ENCODE data around the gene LMAN2. TPM values are rescaled to one million over a fixed set of nuclear protein-coding genes. Genes with fewer than 3 reads are reported as not detected.
"Not testable (repeated sequence)": the region's sequence is repeated elsewhere in the genome, so short reads cannot be mapped to it uniquely, and the experiment has no call there.

The LMAN2 gene
- total RNA-seq, 1 donor from 2014 or later, result 56.8 TPM

- intact Hi-C loops (cut with DNase I), result no loop called here
- no peak for DNase-seq
These were observed 31.1 kb upstream of the LMAN2 start for GRCh38 chr5:177382423-177383029.

DNA sequence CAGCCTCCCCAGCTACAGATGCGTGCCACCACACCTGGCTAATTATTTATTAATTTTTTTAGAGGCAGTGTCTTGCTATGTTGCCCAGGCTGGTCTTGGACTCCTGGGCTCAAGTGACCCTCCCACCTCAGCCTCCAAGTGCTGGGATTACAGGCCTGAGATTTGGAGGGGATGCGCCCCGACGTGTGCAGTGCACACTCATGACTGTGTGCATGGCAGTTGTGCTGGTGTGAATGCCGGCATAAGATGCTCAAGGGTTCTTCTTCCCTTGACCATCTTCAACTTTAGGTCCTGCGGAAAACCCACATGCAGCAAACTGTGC lies 29.3 kb upstream of the LMAN2 start:
- DNase-seq (no peak), ATAC-seq (ENCODE audit: poor library complexity) (no peak)
- intact Hi-C loops (cut with DNase I), result no loop called here

More at GRCh38 chr5:177382423-177383029, 31.1 kb upstream of the LMAN2 start:
- peak; percentile 86 for ATAC-seq (ENCODE audit: poor library complexity)

DNA sequence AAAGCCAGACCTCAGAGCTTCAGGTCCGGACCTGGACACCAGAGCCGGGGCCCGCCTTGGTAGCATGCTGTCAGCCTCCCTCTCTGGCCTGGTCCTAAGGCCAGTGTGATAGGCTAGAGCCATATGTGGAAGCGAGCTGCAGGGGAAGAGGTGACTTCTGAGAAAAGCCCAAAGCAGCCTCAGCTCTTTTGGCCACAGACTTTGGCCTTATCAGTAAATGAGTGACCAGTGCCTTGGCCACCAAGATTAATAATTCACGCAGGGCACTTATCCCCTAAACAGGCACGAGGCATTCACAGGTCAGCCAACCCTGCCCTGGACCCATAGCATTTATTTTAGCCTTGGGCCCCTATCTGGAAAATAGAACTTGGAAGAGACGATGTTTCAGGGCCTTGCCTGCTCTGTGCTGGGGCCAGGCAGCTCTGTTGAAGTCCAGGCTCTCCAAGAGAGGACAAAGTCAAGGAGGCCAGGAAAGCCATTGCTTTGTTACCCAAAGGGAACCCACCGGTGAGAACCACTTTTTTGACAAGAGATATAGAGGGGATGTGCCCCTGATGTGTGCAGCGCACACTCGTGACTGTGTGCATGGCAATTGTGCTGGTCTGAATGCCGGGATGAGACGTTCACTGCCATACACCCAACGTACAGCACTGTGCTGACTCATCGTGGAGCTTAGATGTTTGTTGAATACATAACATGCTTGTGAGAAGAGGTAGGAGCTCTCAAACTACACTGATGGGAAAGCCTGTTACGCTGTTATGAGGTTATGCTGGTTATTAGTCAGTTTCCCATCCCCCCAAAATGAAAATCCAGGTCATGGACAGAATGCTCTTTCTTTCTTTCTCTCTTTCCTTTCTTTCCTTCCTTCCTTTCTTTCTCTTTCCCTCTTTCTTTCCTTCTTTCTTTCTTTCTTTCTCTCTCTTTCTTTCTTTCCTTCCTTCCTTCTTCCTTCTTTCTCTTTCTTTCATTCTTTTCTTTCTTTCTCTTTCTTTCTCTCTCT lies 27.7 kb upstream of the LMAN2 start:
- intact Hi-C loops (cut with DNase I), result no loop called here

GRCh38 chr5:177377851-177378776 lies 26.6 kb upstream of the LMAN2 start:
- DNase-seq, result no peak
- intact Hi-C loops (cut with DNase I), result no loop called here
- no peak for ATAC-seq (ENCODE audit: poor library complexity)

More for the DNA sequence above, 27.7 kb upstream of the LMAN2 start:
- no peak for DNase-seq
- no peak for ATAC-seq (ENCODE audit: poor library complexity)

- intact Hi-C loops (cut with DNase I), result no loop called here
- ATAC-seq (ENCODE audit: poor library complexity) (no peak), DNase-seq (no peak)
These were observed 24.6 kb upstream of the LMAN2 start for GRCh38 chr5:177376107-177376506.

DNA sequence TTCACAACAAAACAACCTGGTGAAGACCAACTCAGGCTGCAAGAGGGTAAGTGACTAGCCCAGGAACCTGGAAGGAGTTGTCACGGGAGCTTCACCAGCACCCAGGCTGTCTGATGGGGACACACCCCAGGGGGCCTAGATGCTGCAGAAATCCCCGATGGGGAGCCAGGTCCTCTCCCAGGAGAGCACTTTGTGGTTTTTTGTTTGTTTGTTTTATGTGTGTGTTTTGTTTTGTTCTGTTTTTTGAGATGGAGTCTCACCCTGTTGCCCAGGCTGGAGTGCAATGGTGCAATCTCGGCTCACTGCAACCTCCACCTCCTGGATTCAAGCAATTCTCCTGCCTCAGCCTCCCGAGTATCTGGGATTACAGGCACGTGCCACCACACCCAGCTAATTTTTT lies 24.0 kb upstream of the LMAN2 start:
- DNase-seq; ATAC-seq (ENCODE audit: poor library complexity); intact Hi-C loops (cut with DNase I): not testable (repeated sequence)

GRCh38 chr5:177374211-177374610 lies 22.7 kb upstream of the LMAN2 start:
- DNase-seq, result no peak
- intact Hi-C loops (cut with DNase I), result no loop called here
- ATAC-seq (ENCODE audit: poor library complexity), result no peak

- intact Hi-C loops (cut with DNase I), result no loop called here
- ATAC-seq (ENCODE audit: poor library complexity) (no peak), DNase-seq (no peak)
These were observed 22.3 kb upstream of the LMAN2 start for GRCh38 chr5:177373806-177374205.

- ATAC-seq (ENCODE audit: poor library complexity) (no peak), DNase-seq (no peak)
- intact Hi-C loops (cut with DNase I), result no loop called here
These were observed 21.4 kb upstream of the LMAN2 start for GRCh38 chr5:177372910-177373309.

DNA sequence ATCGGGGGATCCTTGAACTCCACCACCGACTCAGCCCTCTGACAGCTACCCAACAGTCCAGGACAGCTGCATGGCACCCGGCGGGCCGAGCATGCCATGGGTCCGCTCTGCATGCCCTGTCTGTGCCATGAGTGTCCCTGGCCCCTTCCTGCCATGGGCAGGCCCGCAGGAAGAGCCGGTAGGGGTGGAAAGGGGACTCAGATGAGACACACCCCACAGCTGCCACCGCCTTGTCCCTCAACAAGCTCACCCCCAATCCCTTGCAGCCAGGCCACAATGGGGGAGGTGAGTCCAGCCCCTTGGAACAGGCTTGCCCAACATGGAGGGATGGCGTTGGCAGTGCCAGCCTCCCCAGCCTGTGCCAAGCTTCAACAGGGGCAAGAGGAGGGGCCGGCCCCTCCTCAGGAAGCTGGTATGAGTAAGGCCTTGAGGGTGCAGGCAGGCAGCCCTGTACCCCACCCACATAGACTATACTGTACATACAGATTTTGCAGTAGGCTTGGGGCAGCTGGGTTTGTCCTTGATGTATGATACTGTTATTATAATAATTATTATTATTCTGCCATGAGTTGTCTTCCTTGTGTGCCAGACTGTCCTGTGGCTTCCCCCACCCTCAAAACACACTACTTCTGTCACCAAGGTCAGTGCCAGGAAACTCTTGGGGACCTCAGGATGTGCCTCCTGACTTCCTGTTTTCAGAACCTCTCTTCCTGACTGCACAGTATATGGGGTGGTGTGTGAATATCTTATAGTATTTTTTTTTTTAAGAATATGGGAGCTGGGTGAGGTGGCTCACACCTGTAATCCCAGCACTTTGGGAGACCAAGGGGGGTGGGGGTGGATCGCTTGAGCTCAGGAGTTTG lies 20.8 kb upstream of the LMAN2 start:
- no peak for DNase-seq
- ATAC-seq (ENCODE audit: poor library complexity), result no peak
- intact Hi-C loops (cut with DNase I), result no loop called here

DNA sequence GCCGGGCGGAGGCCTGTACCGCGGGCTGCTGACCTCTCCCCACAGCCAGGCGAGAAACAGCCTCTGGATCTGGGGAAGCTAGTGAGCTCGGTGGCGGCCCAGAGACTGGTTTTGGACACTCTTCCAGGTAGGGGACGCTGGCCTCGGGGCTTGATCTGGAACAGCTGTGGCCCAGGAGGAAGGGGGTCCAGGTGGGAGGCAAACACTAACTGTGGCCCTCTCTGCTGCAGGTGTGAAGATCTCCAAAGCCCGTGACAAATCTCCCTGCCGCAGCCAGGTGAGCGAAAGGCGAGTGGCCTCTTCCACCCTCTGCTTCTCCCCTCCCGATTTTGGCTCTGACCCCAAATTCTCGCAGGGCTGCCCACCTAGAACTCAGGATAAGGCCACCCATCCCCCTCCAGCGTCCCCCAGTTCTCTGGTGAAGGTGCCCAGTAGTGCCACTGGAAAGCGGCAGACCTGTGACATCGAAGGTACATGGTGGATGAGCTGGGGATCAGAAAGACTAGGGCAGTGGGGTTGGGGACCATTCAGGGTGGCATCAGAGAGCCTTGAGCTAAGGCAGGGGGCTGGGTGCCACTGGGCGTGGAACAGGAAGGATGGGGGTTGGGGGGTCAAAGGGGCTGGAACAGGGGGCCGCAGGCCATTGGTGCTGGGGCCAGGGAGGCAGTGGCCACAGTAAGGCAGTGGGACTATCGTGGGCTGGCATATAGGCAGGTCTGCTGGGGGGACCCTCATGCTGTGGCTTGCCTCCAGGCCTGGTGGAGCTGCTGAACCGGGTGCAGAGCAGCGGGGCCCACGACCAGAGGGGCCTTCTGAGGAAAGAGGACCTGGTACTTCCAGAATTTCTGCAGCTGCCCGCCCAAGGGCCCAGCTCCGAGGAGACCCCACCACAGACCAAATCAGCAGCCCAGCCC lies 19.9 kb upstream of the LMAN2 start:
- intact Hi-C loops (cut with DNase I), result no loop called here
- ATAC-seq (ENCODE audit: poor library complexity) (no peak), DNase-seq (no peak)

- ATAC-seq (ENCODE audit: poor library complexity) (peak; percentile 62), DNase-seq (peak; percentile 84)
- intact Hi-C loops (cut with DNase I), result no loop called here
These were observed 19.1 kb upstream of the LMAN2 start for GRCh38 chr5:177370488-177371119.

DNA sequence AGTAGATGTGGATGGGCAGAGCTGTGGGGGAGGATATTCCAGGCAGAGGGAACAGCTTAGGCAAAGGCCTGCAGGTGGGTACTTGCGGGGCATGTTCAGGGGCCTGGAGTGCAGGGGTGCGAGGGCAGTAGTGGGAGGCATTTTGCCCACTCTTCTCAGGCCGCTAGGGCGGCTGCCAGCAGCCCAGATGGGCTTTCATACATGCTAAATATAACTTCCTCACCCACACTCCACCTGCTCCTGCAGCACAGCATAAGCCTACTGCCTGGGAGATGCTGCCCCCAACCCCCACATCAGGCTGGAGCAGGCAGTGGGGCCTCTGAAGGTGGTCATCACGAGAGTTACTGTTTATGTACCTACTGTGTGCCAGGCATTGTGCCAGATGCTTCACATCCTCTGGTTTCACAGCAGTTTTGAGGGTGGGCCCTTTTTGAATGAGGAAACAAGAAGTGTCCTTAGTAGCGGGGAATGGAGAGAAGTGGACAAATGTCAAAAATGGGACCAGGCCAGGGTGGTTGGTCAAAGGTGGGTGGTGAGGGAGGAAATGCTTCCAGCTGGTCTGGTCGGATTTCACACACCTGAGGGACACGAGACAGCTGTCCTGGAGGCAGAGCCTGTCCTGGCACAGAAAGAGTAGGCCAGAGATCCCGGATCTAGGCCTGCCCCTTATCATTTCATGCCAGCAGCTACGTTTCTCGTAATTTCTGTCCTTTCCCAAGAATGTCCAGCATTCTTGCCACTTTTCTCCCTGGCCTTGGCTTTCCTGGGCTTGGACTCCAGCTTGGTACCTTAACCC lies 18.4 kb upstream of the LMAN2 start:
- DNase-seq, result no peak
- intact Hi-C loops (cut with DNase I), result no loop called here
- ATAC-seq (ENCODE audit: poor library complexity), result no peak

GRCh38 chr5:177368869-177369644 lies 17.6 kb upstream of the LMAN2 start:
- ATAC-seq (ENCODE audit: poor library complexity) (no peak), DNase-seq (no peak)
- intact Hi-C loops (cut with DNase I), result no loop called here

Measured in Right ventricle myocardium superior (tissue), 1 donor.